Endothelial cell of umbilical vein (primary cell): ENCODE data around the gene CILP. TPM values are rescaled to one million over a fixed set of nuclear protein-coding genes. Genes with fewer than 3 reads are reported as not detected.

Experiments
- BruUV-seq: library from RNA; stranded (reverse); fragments of 400-500 nt; replicated peaks from 2 replicates; lab custom pipeline; 2021; lab: Mats Ljungman, UMichigan
- CTCF ChIA-PET: fragments of 300-600, 350-600 bp; sonication (Branson Sonifier 250); formaldehyde crosslinking; loops from one replicate; lab custom pipeline; 2021; ENCODE audit warnings: antibody characterized with exemption, inconsistent platforms; lab: Charles Lee
- POLR2A ChIA-PET: fragments of 300-600, 350-600 bp; sonication (Branson Sonifier 250); formaldehyde crosslinking; loops from one replicate; lab custom pipeline; 2021; ENCODE audit warnings: antibody characterized with exemption, inconsistent platforms; lab: Charles Lee
- DNase-seq: peaks from one replicate; pipeline ENCODE4 v3.0.0-alpha.2; 2011; ENCODE audit warnings: low read depth, low spot score
- FAIRE-seq: peaks from 2 replicates; lab custom pipeline; 2011; peaks lifted over from hg19 to GRCh38; lab: Jason Lieb, UNC
- H2AFZ ChIP-seq: 2 replicates; pipeline ENCODE4 v1.6.0; 2012; ENCODE audit warnings: low read depth, low read length, control low read depth, inconsistent platforms
- H3K27ac ChIP-seq: 2 replicates; pipeline ENCODE4 v1.5.1; 2011; ENCODE audit warnings: low read depth, mild to moderate bottlenecking, control low read depth, low read length, moderate library complexity; ENCODE audit not compliant: insufficient read depth
- H3K27me3 ChIP-seq, 2 experiments: 2 replicates each; pipeline versions ENCODE4 v1.6.0 to v1.6.1; 2011; ENCODE audit warnings: low read length in 2 of 2, mixed read lengths in 1 of 2; ENCODE audit not compliant: control insufficient read depth in 2 of 2, insufficient read depth in 2 of 2
- H3K36me3 ChIP-seq, 2 experiments: 2 replicates in 1 of 2; 3 replicates in 1 of 2; pipeline ENCODE4 v1.5.1; 2011; ENCODE audit warnings: low read length in 2 of 2, mild to moderate bottlenecking in 1 of 2, moderate library complexity in 1 of 2; ENCODE audit not compliant: control insufficient read depth in 2 of 2, insufficient read depth in 2 of 2; ENCODE audit errors: extremely low read depth in 1 of 2
- H3K4me1 ChIP-seq: 3 replicates; pipeline ENCODE4 v1.5.1; 2011; ENCODE audit warnings: mild to moderate bottlenecking, low read length; ENCODE audit not compliant: control insufficient read depth, insufficient read depth; ENCODE audit errors: extremely low read depth
- H3K4me2 ChIP-seq: 2 replicates; pipeline ENCODE4 v1.6.1; 2011; ENCODE audit warnings: low read length, control low read depth, mixed read lengths; ENCODE audit not compliant: insufficient read depth
- H3K4me3 ChIP-seq, 3 experiments: fragments of 200-600 bp in 1 of 3; sonication (generic), shearing (Covaris generic) in 1 of 3; replicated peaks in 1 of 3; 2 replicates each; pipeline ENCODE4 v1.5.1; 2011 to 2016; ENCODE audit warnings: control low read depth in 3 of 3, low read length in 3 of 3, mild to moderate bottlenecking in 2 of 3, inconsistent platforms in 1 of 3, low read depth in 1 of 3, moderate library complexity in 1 of 3; ENCODE audit not compliant: insufficient read depth in 1 of 3
- H3K79me2 ChIP-seq: 2 replicates; pipeline ENCODE4 v1.6.0; 2012; ENCODE audit warnings: low read length, inconsistent platforms; ENCODE audit not compliant: control insufficient read depth, insufficient read depth
- H3K9ac ChIP-seq: replicated peaks from 2 replicates; pipeline ENCODE3; 2011; ENCODE audit warnings: low read length, control low read depth; ENCODE audit not compliant: insufficient read depth; ENCODE audit errors: extremely low read depth
- H3K9me1 ChIP-seq: replicated peaks from 3 replicates; pipeline ENCODE4 v1.6.0; 2011; ENCODE audit warnings: mild to moderate bottlenecking, low read length; ENCODE audit not compliant: control insufficient read depth, insufficient read depth; ENCODE audit errors: extremely low read depth
- H3K9me3 ChIP-seq: replicated peaks from 2 replicates; pipeline ENCODE4 v1.5.1; 2012; ENCODE audit warnings: low read length, inconsistent platforms; ENCODE audit not compliant: control insufficient read depth, insufficient read depth
- H4K20me1 ChIP-seq: replicated peaks from 2 replicates; pipeline ENCODE3; 2011; ENCODE audit warnings: mild to moderate bottlenecking, low read length; ENCODE audit not compliant: control insufficient read depth, insufficient read depth; ENCODE audit errors: extremely low read depth
- EZH2 ChIP-seq: IDR thresholded peaks from 2 replicates; pipeline ENCODE4 v1.6.1; 2012; ENCODE audit warnings: borderline replicate concordance, low read depth, mild to moderate bottlenecking, moderate library complexity, low read length, inconsistent platforms; ENCODE audit not compliant: severe bottlenecking
- GATA2 ChIP-seq: IDR thresholded peaks from 2 replicates; pipeline ENCODE4 v1.7.0; 2011; ENCODE audit warnings: low read depth, mild to moderate bottlenecking, moderate library complexity, mixed read lengths, low read length; ENCODE audit not compliant: insufficient read length, insufficient read depth
- JUN ChIP-seq: IDR thresholded peaks from 2 replicates; pipeline ENCODE4 v1.6.1; 2011; ENCODE audit warnings: borderline replicate concordance, low read depth; ENCODE audit not compliant: insufficient read length, insufficient read depth
- MYC ChIP-seq: IDR thresholded peaks from one replicate; pipeline ENCODE4 v1.6.1; 2011; ENCODE audit warnings: mild to moderate bottlenecking, low read depth, low read length
- POLR2A ChIP-seq: IDR thresholded peaks from 2 replicates; pipeline ENCODE4 v1.6.1; 2012; ENCODE audit warnings: low read depth, mild to moderate bottlenecking, control low read depth, low read length
- POLR2AphosphoS5 ChIP-seq: IDR thresholded peaks from 2 replicates; pipeline ENCODE4 v1.6.1; 2012; ENCODE audit warnings: low read depth, mild to moderate bottlenecking, control low read depth, low read length, moderate library complexity; ENCODE audit not compliant: insufficient read depth
- dilution Hi-C: fragments of 300-500 bp; cut with MboI; formaldehyde crosslinking; loops from one replicate; pipeline ENCODE4 v1.15.0; 2019; ENCODE audit warnings: low sequenced_read_pairs; ENCODE audit not compliant: extremely low pct_ligation_motif_present
- intact Hi-C: fragments of 100-400 bp; cut with micrococcal nuclease; formaldehyde crosslinking; loops from one replicate; pipeline ENCODE4 v1.10.0; 2022
- polyA plus RNA-seq, 4 experiments: library from polyadenylated mRNA; depleted of rRNA in 3 of 4; stranded (reverse) in 3 of 4; unstranded in 1 of 4; fragments of >200 nt; gene quantifications; 2 replicates each; pipeline versions ENCODE4 v1.2.1 to v1.2.3, GENCODE V29; 2011 to 2012; ENCODE audit warnings: missing spikeins in 1 of 4
- total RNA-seq: library from RNA; stranded (reverse); gene quantifications from 2 replicates; pipeline ENCODE4 v1.2.3, GENCODE V29; 2021
- TF ChIP-seq, protein P1 (sequence below), 2 donors: IDR thresholded peaks; 1 replicate in 1 of 2; 2 replicates in 1 of 2; pipeline ENCODE4 v1.5.1; 2011; ENCODE audit warnings: low read length in 2 of 2, mild to moderate bottlenecking in 2 of 2, moderate library complexity in 2 of 2, control low read depth in 1 of 2, inconsistent platforms in 1 of 2, low read depth in 1 of 2; ENCODE audit not compliant: insufficient read depth in 1 of 2; ENCODE audit errors: extremely low read depth in 1 of 2
- TF ChIP-seq, protein P2 (sequence below): IDR thresholded peaks from 2 replicates; pipeline ENCODE4 v1.6.1; 2011; ENCODE audit not compliant: insufficient read depth, insufficient read length

CILP gene
- total and polyA plus RNA-seq, 2 donors (not counting 3 experiments of a cell fraction or from before 2014, with no cell fraction given): 0.01 TPM; not detected in 1

- H3K27me3 ChIP-seq: no peaks in the 10 kb centered on the region
- FAIRE-seq: no peak
- no peak overlapping the region for H2AFZ ChIP-seq
- no TSS peak for BruUV-seq
- TF ChIP-seq GATA2 (no peak), MYC (no peak), POLR2AphosphoS5 (no peak), EZH2 (no peak), POLR2A (no peak), JUN (no peak)
- TF ChIP-seq, protein P1, sequence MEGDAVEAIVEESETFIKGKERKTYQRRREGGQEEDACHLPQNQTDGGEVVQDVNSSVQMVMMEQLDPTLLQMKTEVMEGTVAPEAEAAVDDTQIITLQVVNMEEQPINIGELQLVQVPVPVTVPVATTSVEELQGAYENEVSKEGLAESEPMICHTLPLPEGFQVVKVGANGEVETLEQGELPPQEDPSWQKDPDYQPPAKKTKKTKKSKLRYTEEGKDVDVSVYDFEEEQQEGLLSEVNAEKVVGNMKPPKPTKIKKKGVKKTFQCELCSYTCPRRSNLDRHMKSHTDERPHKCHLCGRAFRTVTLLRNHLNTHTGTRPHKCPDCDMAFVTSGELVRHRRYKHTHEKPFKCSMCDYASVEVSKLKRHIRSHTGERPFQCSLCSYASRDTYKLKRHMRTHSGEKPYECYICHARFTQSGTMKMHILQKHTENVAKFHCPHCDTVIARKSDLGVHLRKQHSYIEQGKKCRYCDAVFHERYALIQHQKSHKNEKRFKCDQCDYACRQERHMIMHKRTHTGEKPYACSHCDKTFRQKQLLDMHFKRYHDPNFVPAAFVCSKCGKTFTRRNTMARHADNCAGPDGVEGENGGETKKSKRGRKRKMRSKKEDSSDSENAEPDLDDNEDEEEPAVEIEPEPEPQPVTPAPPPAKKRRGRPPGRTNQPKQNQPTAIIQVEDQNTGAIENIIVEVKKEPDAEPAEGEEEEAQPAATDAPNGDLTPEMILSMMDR (IDR thresholded peaks at IDR 0.05; ENCODE audit: extremely low read depth in 1 of 2, insufficient read depth in 1 of 2, low read depth in 1 of 2, low read length in 2 of 2): no peak
- TF ChIP-seq, protein P2, sequence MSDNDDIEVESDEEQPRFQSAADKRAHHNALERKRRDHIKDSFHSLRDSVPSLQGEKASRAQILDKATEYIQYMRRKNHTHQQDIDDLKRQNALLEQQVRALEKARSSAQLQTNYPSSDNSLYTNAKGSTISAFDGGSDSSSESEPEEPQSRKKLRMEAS: no peak
- no peaks in the 10 kb centered on the region for H3K9me1 ChIP-seq
- ChIA-PET POLR2A (no interaction called here), CTCF (no interaction called here)
- H3K9ac ChIP-seq: no peak overlapping the region
- no peak for DNase-seq
- dilution Hi-C loops (no loop called here), intact Hi-C loops (no loop called here)
- H3K27ac ChIP-seq: no peak overlapping the region
- no peaks in the 10 kb centered on the region for H3K9me3 ChIP-seq
- H3K36me3 ChIP-seq: peaks cover 4 to 18% of the 10 kb centered on the region in 2 experiments
- H3K4me3 ChIP-seq: no peak overlapping the region
- H3K79me2 ChIP-seq: peaks cover 16% of the 10 kb centered on the region
- H4K20me1 ChIP-seq: no peaks in the 10 kb centered on the region
- H3K4me1 ChIP-seq: no peaks in the 10 kb centered on the region
- no peak overlapping the region for H3K4me2 ChIP-seq
Measured at GRCh38 chr15:65175511-65175910, 35.8 kb downstream of the CILP start.
